Natural killer cell treated with Interleukin-12 subunit alpha and Interleukin-12 subunit beta and Interleukin-15 and Interleukin-18, amount 100 ng/mL, for 72 hours (primary cell): ENCODE measurements around the gene BCKDHB. TPM values are rescaled to one million over a fixed set of nuclear protein-coding genes. Genes with fewer than 3 reads are reported as not detected.
A peak's percentile ranks its signal among the peaks of the same experiment; 100 is the strongest.
"Not testable (repeated sequence)": the region's sequence is repeated elsewhere in the genome, so short reads cannot be mapped to it uniquely, and the experiment has no call there.

Experiments used
- ATAC-seq, 2 donors: fragments of 150-1000 bp; cut with Tn5 transposase in 1 of 2; sonication (Bioruptor Pico), chemical (Tn5 transposase) in 1 of 2; 2 replicates each; pipeline ENCODE4 v1.10.0; 2021
- DNase-seq: peaks from one replicate; pipeline ENCODE4 v3.0.0; 2022; ENCODE audit warnings: low spot score
- H3K27ac Mint-ChIP-seq, 2 donors: 1 replicate in 1 of 2; 2 replicates in 1 of 2; pipeline ENCODE4 v1.8.0; 2022; ENCODE audit warnings: mixed read lengths in 2 of 2, mild to moderate bottlenecking in 1 of 2, moderate library complexity in 1 of 2
- H3K27me3 Mint-ChIP-seq, 2 donors: 1 replicate in 1 of 2; 2 replicates in 1 of 2; pipeline ENCODE4 v1.8.0; 2022; ENCODE audit warnings: mixed read lengths in 2 of 2
- H3K36me3 Mint-ChIP-seq: one replicate; pipeline ENCODE4 v1.8.0; 2022; ENCODE audit warnings: mixed read lengths
- H3K4me1 Mint-ChIP-seq, 2 donors: 1 replicate in 1 of 2; 2 replicates in 1 of 2; pipeline ENCODE4 v1.8.0; 2022; ENCODE audit warnings: low read depth in 2 of 2, mixed read lengths in 2 of 2, mild to moderate bottlenecking in 1 of 2
- H3K4me3 Mint-ChIP-seq: one replicate; pipeline ENCODE4 v1.8.0; 2022; ENCODE audit warnings: mixed read lengths
- H3K9me3 Mint-ChIP-seq: 2 replicates; pipeline ENCODE4 v1.8.0; 2022; ENCODE audit warnings: mixed read lengths
- total RNA-seq, 2 donors: library from RNA; stranded (reverse); gene quantifications; one replicate each; pipeline ENCODE4 v1.2.3, GENCODE V29; 2022

Gene BCKDHB
- total RNA-seq, 2 donors from 2014 or later, result 15.3 to 19.2 TPM

GRCh38 chr6:80203283-80203682 lies 96.8 kb downstream of the BCKDHB start:
- DNase-seq (no peak), ATAC-seq (no peak)
- Mint-ChIP-seq H3K4me3 (no peak overlapping the region), H3K27me3 (no peaks in the 10 kb centered on the region), H3K27ac (no peak overlapping the region), H3K4me1 (no peaks in the 10 kb centered on the region), H3K9me3 (no peaks in the 10 kb centered on the region), H3K36me3 (peaks cover 4% of the 10 kb centered on the region)

DNA sequence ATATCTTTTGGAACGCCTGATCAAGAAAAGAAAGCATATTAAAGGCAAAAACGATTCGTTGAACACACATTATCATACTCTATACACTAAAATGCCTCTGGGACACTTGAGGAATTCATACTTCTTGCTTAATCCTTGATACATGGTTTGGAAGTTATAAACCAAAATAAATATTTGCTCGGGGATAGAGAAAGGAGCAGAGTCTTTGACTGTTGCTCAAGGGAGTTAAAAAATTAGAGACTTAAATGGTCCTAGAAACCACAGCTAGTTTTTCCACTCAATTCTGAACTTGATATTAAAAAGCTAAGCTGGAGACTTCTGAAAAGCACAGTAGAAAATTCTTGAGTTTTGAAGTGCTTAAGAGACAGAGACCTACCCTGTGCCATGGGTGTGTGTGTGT lies 98.9 kb downstream of the BCKDHB start:
- Mint-ChIP-seq H3K36me3 (peaks cover 4% of the 10 kb centered on the region), H3K9me3 (no peaks in the 10 kb centered on the region), H3K27ac (no peak overlapping the region), H3K4me3 (no peak overlapping the region), H3K4me1 (no peaks in the 10 kb centered on the region), H3K27me3 (no peaks in the 10 kb centered on the region)
- no peak for ATAC-seq
- no peak for DNase-seq

GRCh38 chr6:80206758-80207157 lies 100.3 kb downstream of the BCKDHB start:
- no peak for DNase-seq
- H3K4me3 Mint-ChIP-seq, result no peak overlapping the region

DNA sequence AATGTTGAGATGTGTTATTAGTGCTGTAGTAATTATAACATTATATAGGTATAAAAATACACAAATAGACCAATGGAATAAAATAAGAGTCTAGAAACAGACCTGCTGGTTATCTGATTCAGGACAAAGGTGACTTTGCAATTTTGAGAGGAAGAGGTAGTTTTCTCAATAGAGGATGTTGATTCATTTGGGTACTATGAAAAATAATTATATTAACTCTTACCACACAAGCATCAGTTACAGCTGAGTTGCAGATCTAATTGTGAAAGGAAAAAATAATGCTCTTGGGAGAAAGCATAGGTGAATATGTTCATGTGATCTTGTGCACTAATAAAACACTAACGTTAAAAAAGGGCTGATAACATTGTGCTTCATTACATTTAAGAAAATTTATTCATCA lies 103.0 kb downstream of the BCKDHB start:
- H3K27ac Mint-ChIP-seq, result no peak overlapping the region
- ATAC-seq, result no peak
- H3K27me3 Mint-ChIP-seq, result no peaks in the 10 kb centered on the region
- no peak overlapping the region for H3K4me3 Mint-ChIP-seq
- H3K4me1 Mint-ChIP-seq, result peaks cover 4 to 8% of the 10 kb centered on the region in 2 donors
- H3K9me3 Mint-ChIP-seq, result no peaks in the 10 kb centered on the region
- DNase-seq, result no peak
- no peaks in the 10 kb centered on the region for H3K36me3 Mint-ChIP-seq

More at GRCh38 chr6:80206758-80207157, 100.3 kb downstream of the BCKDHB start:
- H3K4me1 Mint-ChIP-seq, result peaks cover 4 to 6% of the 10 kb centered on the region in 2 donors
- H3K27me3 Mint-ChIP-seq, result no peaks in the 10 kb centered on the region
- no peaks in the 10 kb centered on the region for H3K9me3 Mint-ChIP-seq
- no peak overlapping the region for H3K27ac Mint-ChIP-seq
- H3K36me3 Mint-ChIP-seq, result peaks cover 2% of the 10 kb centered on the region
- ATAC-seq, result no peak

DNA sequence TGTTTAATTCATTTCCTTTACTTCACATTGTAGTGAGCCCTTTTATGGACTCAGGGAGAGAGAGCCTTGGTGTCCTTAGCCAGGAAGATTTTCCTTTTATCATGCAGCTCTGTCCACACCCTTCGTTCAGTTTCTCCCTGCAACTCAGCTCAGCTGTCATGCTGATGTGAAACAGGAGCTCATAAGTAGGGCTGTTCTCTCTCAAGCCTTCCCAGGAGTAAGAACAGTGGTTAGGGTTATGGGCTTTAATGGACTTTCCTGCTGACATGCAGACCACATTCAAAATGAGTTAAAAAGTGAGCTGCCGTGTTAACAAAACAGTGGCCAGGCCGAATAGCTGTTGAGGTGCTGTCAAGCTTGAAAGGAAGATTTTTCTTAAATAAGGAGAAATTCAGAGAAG lies 104.1 kb downstream of the BCKDHB start:
- no peaks in the 10 kb centered on the region for H3K36me3 Mint-ChIP-seq
- no peak overlapping the region for H3K27ac Mint-ChIP-seq
- H3K4me3 Mint-ChIP-seq, result no peak overlapping the region
- no peaks in the 10 kb centered on the region for H3K9me3 Mint-ChIP-seq
- no peaks in the 10 kb centered on the region for H3K27me3 Mint-ChIP-seq
- no peak for ATAC-seq
- peaks cover 4 to 8% of the 10 kb centered on the region in 2 donors for H3K4me1 Mint-ChIP-seq
- no peak for DNase-seq

GRCh38 chr6:80211286-80211685 lies 104.8 kb downstream of the BCKDHB start:
- Mint-ChIP-seq H3K9me3 (no peaks in the 10 kb centered on the region), H3K36me3 (no peaks in the 10 kb centered on the region), H3K27me3 (no peaks in the 10 kb centered on the region), H3K4me1 (peaks cover 4 to 8% of the 10 kb centered on the region in 2 donors), H3K27ac (no peak overlapping the region), H3K4me3 (no peak overlapping the region)
- DNase-seq, result no peak
- peak in 1 of 2 donors; percentile 58 for ATAC-seq

DNA sequence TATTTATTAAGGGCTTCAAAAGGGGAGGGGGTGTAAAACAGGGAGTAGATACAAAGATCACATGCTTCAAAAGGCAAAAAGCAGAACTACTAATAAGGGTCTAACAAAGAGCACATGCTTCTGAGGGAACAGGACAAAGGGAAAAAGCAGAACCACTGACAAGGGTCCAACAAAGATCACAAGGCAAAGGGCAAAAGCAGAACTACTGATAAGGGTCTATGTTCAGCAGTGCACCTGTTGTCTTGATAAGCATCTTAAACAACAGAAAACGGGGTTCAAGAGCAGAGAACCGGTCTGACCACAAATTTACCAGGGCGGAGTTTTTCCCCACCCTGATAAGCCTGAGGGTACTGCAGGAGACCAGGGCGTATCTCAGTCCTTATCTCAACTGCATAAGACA lies 105.4 kb downstream of the BCKDHB start:
- not testable (repeated sequence) for H3K27ac Mint-ChIP-seq

GRCh38 chr6:80214436-80215022 lies 108.1 kb downstream of the BCKDHB start:
- ATAC-seq (peak in 1 of 2 donors; percentile 68), DNase-seq (no peak)
- Mint-ChIP-seq H3K4me3 (no peak overlapping the region), H3K36me3 (peaks cover 2% of the 10 kb centered on the region), H3K27me3 (no peaks in the 10 kb centered on the region), H3K27ac (no peak overlapping the region), H3K4me1 (peaks cover 4 to 8% of the 10 kb centered on the region in 2 donors), H3K9me3 (no peaks in the 10 kb centered on the region)

More for the DNA sequence above, 105.4 kb downstream of the BCKDHB start:
- not testable (repeated sequence) for H3K4me1 Mint-ChIP-seq, H3K4me3 Mint-ChIP-seq, DNase-seq, H3K27me3 Mint-ChIP-seq, ATAC-seq, H3K9me3 Mint-ChIP-seq, H3K36me3 Mint-ChIP-seq

DNA sequence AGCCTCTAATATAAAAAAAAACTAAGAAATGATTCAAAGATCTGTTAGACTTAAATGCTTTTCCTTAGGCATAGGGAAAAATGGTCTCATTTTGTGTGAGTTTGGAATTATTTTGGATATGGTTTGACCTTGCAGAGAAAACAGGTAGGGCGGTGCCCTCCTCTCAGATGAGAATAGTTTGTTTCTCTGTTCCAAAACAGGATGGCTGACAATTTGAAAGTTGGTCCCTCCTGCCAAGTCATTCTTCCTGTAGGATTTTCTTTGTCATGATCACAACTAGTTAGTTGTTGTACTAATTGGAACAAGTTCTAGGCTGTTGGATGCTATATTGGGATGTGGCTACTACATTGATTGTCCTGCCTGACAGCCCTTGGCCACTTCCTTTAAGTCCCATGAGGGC lies 108.6 kb downstream of the BCKDHB start:
- no peak overlapping the region for H3K4me3 Mint-ChIP-seq
- no peak overlapping the region for H3K27ac Mint-ChIP-seq
- DNase-seq (no peak), ATAC-seq (no peak)
- H3K27me3 Mint-ChIP-seq, result no peaks in the 10 kb centered on the region
- H3K9me3 Mint-ChIP-seq, result no peaks in the 10 kb centered on the region
- H3K36me3 Mint-ChIP-seq, result peaks cover 4% of the 10 kb centered on the region
- H3K4me1 Mint-ChIP-seq, result peaks cover 4 to 8% of the 10 kb centered on the region in 2 donors

DNA sequence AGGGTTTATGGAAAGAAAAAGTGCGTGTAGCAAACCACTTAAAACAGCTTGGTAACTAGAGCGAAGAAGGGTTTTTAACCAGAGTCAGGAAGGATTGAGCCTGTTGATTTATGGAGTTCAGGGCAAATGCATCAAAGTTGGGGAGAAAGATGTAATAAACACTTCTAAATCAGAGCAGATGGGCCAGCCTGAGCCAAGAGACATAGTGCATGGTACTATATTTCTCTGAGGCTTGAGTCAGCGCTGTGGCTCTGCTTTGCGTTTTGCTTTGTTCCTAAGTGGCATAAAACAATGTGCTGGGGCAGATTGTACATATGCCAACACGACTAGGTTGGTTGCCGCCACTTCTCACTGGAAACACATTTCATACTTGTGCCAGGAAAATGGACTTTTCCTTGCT lies 111.3 kb downstream of the BCKDHB start:
- Mint-ChIP-seq H3K9me3 (no peaks in the 10 kb centered on the region), H3K27me3 (no peaks in the 10 kb centered on the region), H3K4me1 (no peaks in the 10 kb centered on the region), H3K36me3 (peaks cover 4% of the 10 kb centered on the region), H3K4me3 (no peak overlapping the region), H3K27ac (no peak overlapping the region)
- ATAC-seq, result no peak
- no peak for DNase-seq

GRCh38 chr6:80223743-80224212 lies 117.3 kb downstream of the BCKDHB start:
- H3K27ac Mint-ChIP-seq, result no peak overlapping the region
- H3K36me3 Mint-ChIP-seq, result peaks cover 4% of the 10 kb centered on the region
- H3K4me3 Mint-ChIP-seq, result no peak overlapping the region
- no peaks in the 10 kb centered on the region for H3K27me3 Mint-ChIP-seq
- H3K9me3 Mint-ChIP-seq, result no peaks in the 10 kb centered on the region
- H3K4me1 Mint-ChIP-seq, result no peaks in the 10 kb centered on the region
- DNase-seq, result no peak
- no peak for ATAC-seq

GRCh38 chr6:80226151-80226550 lies 119.7 kb downstream of the BCKDHB start:
- no peaks in the 10 kb centered on the region for H3K9me3 Mint-ChIP-seq
- H3K4me3 Mint-ChIP-seq, result no peak overlapping the region
- H3K4me1 Mint-ChIP-seq, result no peaks in the 10 kb centered on the region
- ATAC-seq (no peak), DNase-seq (no peak)
- H3K36me3 Mint-ChIP-seq, result no peaks in the 10 kb centered on the region
- H3K27ac Mint-ChIP-seq, result no peak overlapping the region
- no peaks in the 10 kb centered on the region for H3K27me3 Mint-ChIP-seq

DNA sequence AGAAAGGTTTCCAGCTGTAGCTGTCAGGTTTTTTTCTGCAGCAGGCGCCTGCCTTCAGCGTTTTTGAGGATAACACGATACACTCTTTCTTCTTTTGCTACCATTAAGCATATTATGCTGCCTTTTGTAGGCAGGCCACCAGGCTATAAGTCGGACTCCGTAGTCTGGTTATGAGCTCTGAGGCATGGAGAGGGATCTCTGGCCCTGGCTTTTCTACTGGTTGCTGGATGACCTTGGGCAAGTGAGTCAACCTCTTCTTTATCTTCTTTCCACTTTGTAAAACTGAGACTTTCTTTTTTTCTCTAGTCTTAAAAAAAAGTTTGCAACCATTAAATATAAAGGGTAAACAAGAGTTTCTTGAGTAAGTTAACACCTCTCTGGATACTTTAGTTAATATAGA lies 120.2 kb downstream of the BCKDHB start:
- ATAC-seq, result no peak
- DNase-seq, result no peak
- Mint-ChIP-seq H3K27ac (no peak overlapping the region), H3K36me3 (no peaks in the 10 kb centered on the region), H3K9me3 (no peaks in the 10 kb centered on the region), H3K4me1 (no peaks in the 10 kb centered on the region), H3K27me3 (no peaks in the 10 kb centered on the region), H3K4me3 (no peak overlapping the region)

GRCh38 chr6:80227545-80228105 lies 121.2 kb downstream of the BCKDHB start:
- no peak for ATAC-seq
- no peak for DNase-seq
- Mint-ChIP-seq H3K4me3 (no peak overlapping the region), H3K4me1 (no peaks in the 10 kb centered on the region), H3K36me3 (no peaks in the 10 kb centered on the region), H3K27ac (no peak overlapping the region), H3K9me3 (no peaks in the 10 kb centered on the region), H3K27me3 (no peaks in the 10 kb centered on the region)

GRCh38 chr6:80233262-80233661 lies 126.8 kb downstream of the BCKDHB start:
- Mint-ChIP-seq H3K36me3 (no peaks in the 10 kb centered on the region), H3K27me3 (no peaks in the 10 kb centered on the region), H3K4me3 (no peak overlapping the region), H3K9me3 (no peaks in the 10 kb centered on the region), H3K27ac (no peak overlapping the region), H3K4me1 (no peaks in the 10 kb centered on the region)
- ATAC-seq, result no peak
- DNase-seq, result no peak
